H9 (cell line): Measurements from ENCODE around the gene CABCOCO1. TPM values are rescaled to one million over a fixed set of nuclear protein-coding genes. Genes with fewer than 3 reads are reported as not detected.

ENCODE experiments used
- DNase-seq: peaks from one replicate; pipeline ENCODE4 v3.0.0-alpha.2; 2017
- H2AFZ ChIP-seq: one replicate; pipeline ENCODE4 v1.6.1; 2013; ENCODE audit warnings: mild to moderate bottlenecking, low read length, control low read depth, moderate library complexity
- H2AK5ac ChIP-seq: 2 replicates; pipeline ENCODE4 v1.6.1; 2013; ENCODE audit warnings: low read length, control low read depth, mixed read lengths; ENCODE audit not compliant: insufficient read length
- H2BK120ac ChIP-seq: one replicate; pipeline ENCODE4 v1.6.1; 2013; ENCODE audit warnings: low read depth, mild to moderate bottlenecking, low read length, control low read depth, inconsistent platforms; ENCODE audit not compliant: poor library complexity, severe bottlenecking
- H2BK12ac ChIP-seq: 2 replicates; pipeline ENCODE4 v1.6.1; 2013; ENCODE audit warnings: low read length, control low read depth, mixed read lengths, low read depth; ENCODE audit not compliant: insufficient read length
- H2BK15ac ChIP-seq: 2 replicates; pipeline ENCODE4 v1.6.1; 2013; ENCODE audit warnings: low read depth, low read length, control low read depth
- H2BK20ac ChIP-seq: one replicate; pipeline ENCODE4 v1.6.1; 2013; ENCODE audit warnings: low read depth, mild to moderate bottlenecking, low read length, control low read depth, inconsistent platforms; ENCODE audit not compliant: poor library complexity, severe bottlenecking
- H2BK5ac ChIP-seq: 2 replicates; pipeline ENCODE4 v1.6.1; 2013; ENCODE audit warnings: low read length, control low read depth, mixed read lengths; ENCODE audit not compliant: insufficient read length
- H3K14ac ChIP-seq: 2 replicates; pipeline ENCODE4 v1.6.1; 2013; ENCODE audit warnings: low read length, control low read depth; ENCODE audit not compliant: insufficient read depth
- H3K18ac ChIP-seq: 2 replicates; pipeline ENCODE4 v1.6.1; 2013; ENCODE audit warnings: low read depth, mild to moderate bottlenecking, mixed read lengths, low read length, control low read depth; ENCODE audit not compliant: insufficient read length
- H3K23ac ChIP-seq: 2 replicates; pipeline ENCODE4 v1.6.1; 2013; ENCODE audit warnings: low read length, control low read depth, mixed read lengths, low read depth; ENCODE audit not compliant: insufficient read length
- H3K23me2 ChIP-seq: 2 replicates; pipeline ENCODE4 v1.6.1; 2013; ENCODE audit warnings: low read depth, mild to moderate bottlenecking, mixed read lengths, low read length, control low read depth; ENCODE audit not compliant: insufficient read length, poor library complexity, severe bottlenecking
- H3K27ac ChIP-seq: 2 replicates; pipeline ENCODE4 v1.5.1; 2013; ENCODE audit warnings: low read length, control low read depth, mixed read lengths, low read depth; ENCODE audit not compliant: insufficient read length
- H3K27me3 ChIP-seq: 2 replicates; pipeline ENCODE4 v1.6.1; 2013; ENCODE audit warnings: low read length, control low read depth, inconsistent platforms; ENCODE audit not compliant: insufficient read depth
- H3K4ac ChIP-seq: 2 replicates; pipeline ENCODE4 v1.6.1; 2013; ENCODE audit warnings: low read depth, mild to moderate bottlenecking, control low read depth, inconsistent platforms, low read length, moderate library complexity
- H3K4me1 ChIP-seq: 2 replicates; pipeline ENCODE4 v1.6.1; 2013; ENCODE audit warnings: low read length, control low read depth, inconsistent platforms; ENCODE audit not compliant: insufficient read depth
- H3K4me2 ChIP-seq: 2 replicates; pipeline ENCODE4 v1.6.1; 2013; ENCODE audit warnings: low read length, control low read depth, mixed read lengths; ENCODE audit not compliant: insufficient read length, insufficient read depth
- H3K56ac ChIP-seq: 2 replicates; pipeline ENCODE4 v1.6.1; 2013; ENCODE audit warnings: low read depth, mild to moderate bottlenecking, mixed read lengths, low read length, control low read depth; ENCODE audit not compliant: insufficient read length
- H3K79me1 ChIP-seq: 2 replicates; pipeline ENCODE4 v1.6.1; 2013; ENCODE audit warnings: low read depth, mild to moderate bottlenecking, moderate library complexity, low read length, control low read depth, inconsistent platforms; ENCODE audit not compliant: insufficient read depth, poor library complexity, severe bottlenecking
- H3K79me2 ChIP-seq: 2 replicates; pipeline ENCODE4 v1.6.1; 2013; ENCODE audit warnings: low read length, control low read depth, inconsistent platforms; ENCODE audit not compliant: insufficient read depth
- H3K9ac ChIP-seq: 2 replicates; pipeline ENCODE4 v1.6.1; 2013; ENCODE audit warnings: low read length, control low read depth, mixed read lengths; ENCODE audit not compliant: insufficient read length; ENCODE audit errors: extremely low read depth
- H3K9me3 ChIP-seq: one replicate; pipeline ENCODE4 v1.6.1; 2013; ENCODE audit warnings: low read depth, low read length, inconsistent platforms; ENCODE audit not compliant: control insufficient read depth
- H3T11ph ChIP-seq: one replicate; pipeline ENCODE4 v1.6.1; 2013; ENCODE audit warnings: mild to moderate bottlenecking, low read length, control low read depth, inconsistent platforms
- H4K20me1 ChIP-seq: one replicate; pipeline ENCODE4 v1.6.1; 2013; ENCODE audit not compliant: control insufficient read depth, insufficient read length, insufficient read depth
- H4K5ac ChIP-seq: 2 replicates; pipeline ENCODE4 v1.6.1; 2013; ENCODE audit warnings: low read depth, mild to moderate bottlenecking, mixed read lengths, low read length, control low read depth; ENCODE audit not compliant: insufficient read length
- H4K8ac ChIP-seq: replicated peaks from 2 replicates; pipeline ENCODE4 v1.6.1; 2013; ENCODE audit warnings: low read length, control low read depth, mixed read lengths, low read depth; ENCODE audit not compliant: insufficient read length
- H4K91ac ChIP-seq: 2 replicates; pipeline ENCODE4 v1.6.1; 2013; ENCODE audit warnings: low read depth, mild to moderate bottlenecking, moderate library complexity, mixed read lengths, low read length, control low read depth; ENCODE audit not compliant: insufficient read length
- H3K27ac Mint-ChIP-seq, 3 experiments: 2 replicates in 2 of 3; 3 replicates in 1 of 3; pipeline ENCODE4 v1.8.0; 2020 to 2021; ENCODE audit warnings: mixed read lengths in 3 of 3, mild to moderate bottlenecking in 1 of 3, moderate library complexity in 1 of 3
- H3K27me3 Mint-ChIP-seq: 2 replicates; pipeline ENCODE4 v1.8.0; 2021; ENCODE audit warnings: low read depth, mild to moderate bottlenecking, moderate library complexity, mixed read lengths
- H3K36me3 Mint-ChIP-seq, 3 experiments: 2 replicates in 2 of 3; 3 replicates in 1 of 3; pipeline ENCODE4 v1.8.0; 2020 to 2021; ENCODE audit warnings: low read depth in 3 of 3, mixed read lengths in 3 of 3; ENCODE audit not compliant: insufficient read depth in 1 of 3
- H3K4me1 Mint-ChIP-seq, 2 experiments: 2 replicates each; pipeline ENCODE4 v1.8.0; 2020; ENCODE audit warnings: mixed read lengths in 2 of 2
- H3K4me3 Mint-ChIP-seq, 2 experiments: 2 replicates in 1 of 2; 3 replicates in 1 of 2; pipeline ENCODE4 v1.8.0; 2020 to 2021; ENCODE audit warnings: mild to moderate bottlenecking in 2 of 2, mixed read lengths in 2 of 2, moderate library complexity in 1 of 2
- H3K9me3 Mint-ChIP-seq, 2 experiments: 2 replicates in 1 of 2; 3 replicates in 1 of 2; pipeline ENCODE4 v1.8.0; 2020; ENCODE audit warnings: mild to moderate bottlenecking in 2 of 2, mixed read lengths in 2 of 2, moderate library complexity in 1 of 2
- CTCF ChIP-seq: fragments of 200-600 bp; sonication (generic); conservative IDR thresholded peaks from 3 replicates; pipeline ENCODE4 v1.8.0; 2021; ENCODE audit warnings: antibody characterized with exemption, mild to moderate bottlenecking
- WGBS: extraction: QIAGEN DNeasy Blood & Tissue Kit; methylation state at CpG from one replicate; pipeline ENCODE4 v1.1.7; 2013; ENCODE audit warnings: missing lambda C conversion rate, low lambda C conversion rate, mixed read lengths; ENCODE audit not compliant: insufficient read length; ENCODE audit errors: extremely low coverage; 5-methylcytosine and 5-hydroxymethylcytosine counted together
- total RNA-seq: library from RNA; stranded (reverse); gene quantifications from 2 replicates; pipeline ENCODE4 v1.2.1, GENCODE V29; 2021

The CABCOCO1 gene
- total RNA-seq, 1 experiment from 2014 or later = not detected

- H3K4me1 Mint-ChIP-seq = peaks cover 40 to 46% of the 10 kb centered on the region in 2 experiments
Measured at GRCh38 chr10:61640856-61641255, 21.9 kb upstream of the CABCOCO1 start.

More at GRCh38 chr10:61640856-61641255, 21.9 kb upstream of the CABCOCO1 start:
- Mint-ChIP-seq H3K4me3 (no peak overlapping the region), H3K36me3 (no peaks in the 10 kb centered on the region), H3K27me3 (no peaks in the 10 kb centered on the region), H3K27ac (peak overlapping the region in 1 of 3 experiments; percentile 55; a peak in 2 of 7 replicates), H3K9me3 (no peaks in the 10 kb centered on the region)
- no peak for TF ChIP-seq CTCF
- no CpG with 5 or more reads among the region's 3 CpGs for WGBS
- H3K79me1 ChIP-seq = no peaks in the 10 kb centered on the region
- H3K18ac ChIP-seq = no peak overlapping the region
- H3K23ac ChIP-seq = no peak overlapping the region
- H3K27me3 ChIP-seq = no peaks in the 10 kb centered on the region
- H2BK5ac ChIP-seq = no peak overlapping the region
- H3K4me2 ChIP-seq = no peak overlapping the region
- no peak overlapping the region for H3K9ac ChIP-seq
- H3K4me1 ChIP-seq = peaks cover 2% of the 10 kb centered on the region; the same call in 1 of the 2 replicates
- H2BK120ac ChIP-seq = no peak overlapping the region
- no peaks in the 10 kb centered on the region for H3K79me2 ChIP-seq
- no peak overlapping the region for H2AFZ ChIP-seq
- no peak overlapping the region for H4K91ac ChIP-seq
- no peak overlapping the region for H2AK5ac ChIP-seq
- no peak overlapping the region for H3K14ac ChIP-seq
- no peak overlapping the region for H4K5ac ChIP-seq
- H3K23me2 ChIP-seq = no peaks in the 10 kb centered on the region
- H4K8ac ChIP-seq = no peak overlapping the region
- no peak overlapping the region for H2BK15ac ChIP-seq
- no peak overlapping the region for H3K27ac ChIP-seq
- DNase-seq = no peak
- no peak overlapping the region for H3K4ac ChIP-seq
- no peaks in the 10 kb centered on the region for H4K20me1 ChIP-seq
- no peaks in the 10 kb centered on the region for H3K9me3 ChIP-seq
- H2BK20ac ChIP-seq = no peak overlapping the region
- H3T11ph ChIP-seq = no peak overlapping the region
- H3K56ac ChIP-seq = no peak overlapping the region
- no peak overlapping the region for H2BK12ac ChIP-seq
